ENCODE data around the gene MARCHF6.
"Not testable (repeated sequence)": the region's sequence is repeated elsewhere in the genome, so short reads cannot be mapped to it uniquely, and the experiment has no call there.

MARCHF6 gene

GRCh38 chr5:10392567-10393328, 39.3 kb downstream of the MARCHF6 start:
- not testable (repeated sequence) for H3K9me3 ChIP-seq (ENCODE audit: control insufficient read depth, low read length); H3K9ac ChIP-seq (ENCODE audit: low read length); H3K4me1 ChIP-seq (ENCODE audit: control insufficient read depth, insufficient read depth, low read length); H3K27me3 ChIP-seq (replicated peaks; ENCODE audit: control insufficient read depth, insufficient read depth, low read length); H3K4me3 ChIP-seq (ENCODE audit: low read length); DNase-seq (ENCODE audit: low read depth)
- H3K36me3 ChIP-seq (ENCODE audit: control insufficient read depth, insufficient read depth, low read length, severe bottlenecking) = peaks cover 76% of the 10 kb centered on the region

DNA sequence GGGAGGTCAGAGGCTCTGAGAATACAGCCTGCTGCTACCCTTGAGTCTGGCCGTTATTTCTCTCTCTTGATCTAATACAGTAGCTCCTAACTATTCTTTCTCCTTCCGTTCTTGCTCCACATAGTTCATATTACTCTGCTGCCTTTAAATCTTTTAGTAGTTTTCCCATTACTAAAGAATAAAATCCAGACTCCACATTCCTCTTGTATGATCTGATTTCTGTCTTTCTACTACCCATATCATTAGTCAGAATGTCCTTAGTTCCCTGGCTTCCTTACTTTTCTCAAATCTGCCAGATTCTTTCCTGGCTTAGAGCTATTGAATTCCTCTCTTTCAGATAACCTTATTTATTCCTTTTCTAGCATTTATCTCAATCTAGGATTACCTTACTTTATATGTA, 40.0 kb downstream of the MARCHF6 start:
- H3K4me3 ChIP-seq (ENCODE audit: low read length) = no peak overlapping the region
- DNase-seq (ENCODE audit: low read depth) = peak; percentile 76
- H3K36me3 ChIP-seq (ENCODE audit: control insufficient read depth, insufficient read depth, low read length, severe bottlenecking) = peaks cover 78% of the 10 kb centered on the region
- no peaks in the 10 kb centered on the region for H3K9me3 ChIP-seq (ENCODE audit: control insufficient read depth, low read length)
- no peaks in the 10 kb centered on the region for H3K27me3 ChIP-seq (replicated peaks; ENCODE audit: control insufficient read depth, insufficient read depth, low read length)
- H3K9ac ChIP-seq (ENCODE audit: low read length) = no peak overlapping the region
- H3K4me1 ChIP-seq (ENCODE audit: control insufficient read depth, insufficient read depth, low read length) = peaks cover 9% of the 10 kb centered on the region

DNA sequence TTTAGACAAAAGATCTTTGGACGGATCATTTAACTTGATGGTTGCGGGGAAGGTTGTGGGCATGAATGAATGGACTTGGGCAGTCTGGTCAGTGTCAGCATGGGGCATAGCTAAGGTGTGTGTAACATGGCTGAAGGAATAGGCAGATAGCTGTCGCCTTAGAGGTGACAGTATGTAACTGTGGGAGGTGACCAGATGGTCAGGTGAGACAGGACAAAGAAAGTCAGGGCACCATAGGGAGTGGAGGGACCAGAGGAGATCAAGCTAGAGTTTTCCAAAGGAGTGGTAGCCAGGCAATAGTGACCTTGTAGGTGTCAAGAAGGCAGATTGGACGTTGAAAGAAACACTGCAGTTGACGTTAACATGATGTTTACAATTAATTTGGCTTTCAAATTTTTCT, 43.1 kb downstream of the MARCHF6 start:
- DNase-seq (ENCODE audit: low read depth) = no peak
- peaks cover 57% of the 10 kb centered on the region for H3K36me3 ChIP-seq (ENCODE audit: control insufficient read depth, insufficient read depth, low read length, severe bottlenecking)
- H3K9ac ChIP-seq (ENCODE audit: low read length) = no peak overlapping the region
- H3K4me3 ChIP-seq (ENCODE audit: low read length) = no peak overlapping the region
- peaks cover 28% of the 10 kb centered on the region for H3K4me1 ChIP-seq (ENCODE audit: control insufficient read depth, insufficient read depth, low read length)
- no peaks in the 10 kb centered on the region for H3K27me3 ChIP-seq (replicated peaks; ENCODE audit: control insufficient read depth, insufficient read depth, low read length)
- no peaks in the 10 kb centered on the region for H3K9me3 ChIP-seq (ENCODE audit: control insufficient read depth, low read length)

DNA sequence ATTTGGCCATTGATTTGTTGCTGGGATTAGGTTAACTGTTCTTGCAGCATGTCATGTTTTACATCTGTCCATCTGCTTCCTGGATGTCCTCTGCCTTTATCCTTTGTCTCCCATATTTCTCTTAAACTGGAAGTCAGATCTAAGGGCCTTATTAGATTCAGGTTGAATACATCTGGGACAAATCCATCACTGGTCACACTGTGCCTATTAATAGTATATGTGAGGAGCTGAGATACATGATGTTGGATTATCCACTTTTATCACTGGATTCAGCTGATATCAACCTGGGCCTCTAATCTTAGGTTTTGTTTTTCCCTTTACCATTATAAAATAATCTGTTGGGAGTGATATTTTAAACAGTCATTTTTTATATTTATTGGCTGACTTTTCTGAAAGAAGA, 46.3 kb downstream of the MARCHF6 start:
- no peak overlapping the region for H3K4me3 ChIP-seq (ENCODE audit: low read length)
- H3K4me1 ChIP-seq (ENCODE audit: control insufficient read depth, insufficient read depth, low read length) = peaks cover 20% of the 10 kb centered on the region
- no peak overlapping the region for H3K9ac ChIP-seq (ENCODE audit: low read length)
- no peaks in the 10 kb centered on the region for H3K9me3 ChIP-seq (ENCODE audit: control insufficient read depth, low read length)
- no peak for DNase-seq (ENCODE audit: low read depth)
- no peaks in the 10 kb centered on the region for H3K27me3 ChIP-seq (replicated peaks; ENCODE audit: control insufficient read depth, insufficient read depth, low read length)
- H3K36me3 ChIP-seq (ENCODE audit: control insufficient read depth, insufficient read depth, low read length, severe bottlenecking) = peaks cover 69% of the 10 kb centered on the region

DNA sequence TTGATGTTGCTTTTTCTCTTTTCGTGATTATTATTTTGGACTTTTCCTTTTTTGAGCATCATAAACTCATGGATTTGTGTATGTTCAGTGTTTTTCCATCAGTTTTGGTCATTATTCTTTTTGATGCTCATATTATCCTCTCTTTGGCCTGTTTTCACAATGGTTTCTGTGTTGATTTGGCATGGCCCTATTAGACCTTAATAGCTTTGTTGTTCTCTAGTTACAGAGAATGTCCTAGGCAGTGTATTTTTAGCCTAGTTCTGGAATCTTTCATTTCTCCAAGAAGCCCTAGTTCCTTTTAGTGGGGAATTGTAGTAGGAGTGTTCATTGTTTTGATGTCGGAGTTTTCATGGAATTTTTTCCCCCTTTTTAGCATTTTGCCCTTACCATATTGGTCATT, 46.9 kb downstream of the MARCHF6 start:
- H3K36me3 ChIP-seq (ENCODE audit: control insufficient read depth, insufficient read depth, low read length, severe bottlenecking) = peaks cover 70% of the 10 kb centered on the region
- peaks cover 20% of the 10 kb centered on the region for H3K4me1 ChIP-seq (ENCODE audit: control insufficient read depth, insufficient read depth, low read length)
- H3K9me3 ChIP-seq (ENCODE audit: control insufficient read depth, low read length) = no peaks in the 10 kb centered on the region
- DNase-seq (ENCODE audit: low read depth) = no peak
- H3K27me3 ChIP-seq (replicated peaks; ENCODE audit: control insufficient read depth, insufficient read depth, low read length) = no peaks in the 10 kb centered on the region
- H3K4me3 ChIP-seq (ENCODE audit: low read length) = peak overlapping the region; percentile 25
- no peak overlapping the region for H3K9ac ChIP-seq (ENCODE audit: low read length)

DNA sequence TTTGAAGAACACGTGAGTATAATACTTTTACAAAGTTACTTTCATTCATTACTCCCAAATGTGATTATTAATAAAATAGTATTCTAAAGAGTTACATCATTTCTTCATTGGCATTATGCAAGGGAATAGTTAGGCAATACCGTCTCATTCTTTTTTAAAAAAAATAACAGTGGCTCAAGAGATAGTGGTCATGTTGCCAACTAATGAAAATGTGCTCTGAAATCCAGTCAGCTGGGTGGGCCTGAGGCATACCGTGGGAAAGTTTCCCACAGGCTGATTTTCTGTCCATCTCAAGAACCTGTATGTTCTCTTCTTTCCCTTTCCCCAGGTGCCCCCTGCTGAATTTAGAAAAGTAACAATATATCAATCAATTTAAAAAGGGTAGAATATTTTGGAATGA, 47.3 kb downstream of the MARCHF6 start:
- H3K9ac ChIP-seq (ENCODE audit: low read length) = no peak overlapping the region
- DNase-seq (ENCODE audit: low read depth) = peak; percentile 68
- H3K4me1 ChIP-seq (ENCODE audit: control insufficient read depth, insufficient read depth, low read length) = peaks cover 20% of the 10 kb centered on the region
- H3K27me3 ChIP-seq (replicated peaks; ENCODE audit: control insufficient read depth, insufficient read depth, low read length) = no peaks in the 10 kb centered on the region
- no peaks in the 10 kb centered on the region for H3K9me3 ChIP-seq (ENCODE audit: control insufficient read depth, low read length)
- H3K36me3 ChIP-seq (ENCODE audit: control insufficient read depth, insufficient read depth, low read length, severe bottlenecking) = peaks cover 70% of the 10 kb centered on the region
- peak overlapping the region; percentile 25 for H3K4me3 ChIP-seq (ENCODE audit: low read length)

DNA sequence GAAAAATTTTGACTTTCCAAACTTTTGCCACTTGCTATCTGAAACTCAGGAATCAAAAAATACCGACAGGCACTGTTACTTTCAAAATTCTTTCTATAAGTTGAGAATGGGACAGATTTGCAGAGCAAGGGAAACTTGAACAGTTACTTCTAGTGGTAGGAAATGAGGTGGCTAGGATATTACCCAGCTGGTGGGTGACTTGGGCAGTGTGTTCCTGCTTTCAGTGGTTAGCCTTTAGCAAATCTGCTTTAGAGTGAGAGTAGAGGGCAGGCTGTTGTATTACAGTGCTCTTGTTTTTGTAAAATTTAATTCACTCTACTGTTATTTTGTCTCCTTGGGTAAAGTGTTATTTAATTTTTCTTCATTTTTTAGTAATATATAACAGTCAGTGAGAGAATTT, 48.0 kb downstream of the MARCHF6 start:
- no peaks in the 10 kb centered on the region for H3K27me3 ChIP-seq (replicated peaks; ENCODE audit: control insufficient read depth, insufficient read depth, low read length)
- no peak overlapping the region for H3K9ac ChIP-seq (ENCODE audit: low read length)
- peaks cover 69% of the 10 kb centered on the region for H3K36me3 ChIP-seq (ENCODE audit: control insufficient read depth, insufficient read depth, low read length, severe bottlenecking)
- H3K4me1 ChIP-seq (ENCODE audit: control insufficient read depth, insufficient read depth, low read length) = peaks cover 20% of the 10 kb centered on the region
- no peaks in the 10 kb centered on the region for H3K9me3 ChIP-seq (ENCODE audit: control insufficient read depth, low read length)
- H3K4me3 ChIP-seq (ENCODE audit: low read length) = no peak overlapping the region
- DNase-seq (ENCODE audit: low read depth) = no peak

Measured in adipocyte (in vitro differentiated cells).